Fibroblast of upper back skin (primary cell): ENCODE results near the gene LGR6.

Experiments used
- DNase-seq: peaks from one replicate; pipeline ENCODE4 v3.0.0-alpha.2; 2013

Gene LGR6

DNA sequence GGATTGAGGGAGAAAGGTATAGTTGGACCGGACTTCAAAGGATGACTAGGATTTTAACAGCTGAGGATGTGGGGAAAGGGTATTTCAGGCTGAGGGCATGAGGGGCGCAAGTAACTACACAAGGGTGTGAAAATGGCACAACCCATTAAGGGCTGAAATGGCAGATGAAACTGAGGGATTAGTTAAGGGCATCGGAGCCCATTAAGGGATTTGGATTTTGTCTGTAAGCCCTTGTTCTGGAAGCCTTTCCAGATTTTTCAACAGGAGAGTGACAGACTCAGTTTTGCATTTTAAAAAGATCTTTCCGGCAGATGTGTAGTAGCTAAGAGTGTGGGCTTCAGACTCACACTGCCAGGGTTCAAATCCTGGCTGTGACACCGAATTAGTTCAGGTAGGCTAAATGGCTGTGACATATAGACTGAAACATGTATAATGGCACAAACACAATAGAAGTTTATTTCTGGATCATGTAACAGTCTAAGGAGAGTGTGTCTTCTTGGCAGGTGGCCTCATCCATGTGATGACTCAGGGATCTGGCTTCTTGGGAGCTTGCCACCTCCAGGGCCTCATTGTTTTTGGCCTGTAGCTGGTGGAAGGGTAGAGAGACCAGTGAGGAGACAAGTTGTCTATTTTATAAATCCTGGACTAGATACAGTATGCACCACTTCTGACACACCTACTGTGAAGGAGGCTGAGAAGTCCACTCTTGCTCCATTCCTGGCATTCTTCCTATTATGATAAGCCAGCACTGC is 98.5 kb downstream of the LGR6 start:
- peak; percentile 83 for DNase-seq

DNA sequence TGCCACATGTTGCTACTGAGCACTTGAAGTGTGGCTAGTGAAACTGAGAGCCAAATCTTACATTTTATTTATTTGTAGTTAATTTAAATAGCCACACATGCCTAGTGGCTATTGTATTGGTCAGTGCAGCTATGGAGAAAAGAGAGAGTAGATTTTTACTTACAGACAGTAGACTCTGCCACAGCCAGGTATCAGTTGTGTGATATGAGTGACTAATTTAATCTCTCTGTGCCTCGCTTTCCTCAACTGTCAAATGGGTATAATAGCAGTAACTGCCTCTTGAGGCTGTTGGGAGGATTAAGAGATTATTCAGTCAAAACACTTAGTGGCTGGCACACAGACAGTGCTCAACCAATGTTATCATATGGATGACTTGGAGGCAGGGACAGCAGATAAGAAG is 99.2 kb downstream of the LGR6 start:
- DNase-seq, result no peak

DNA sequence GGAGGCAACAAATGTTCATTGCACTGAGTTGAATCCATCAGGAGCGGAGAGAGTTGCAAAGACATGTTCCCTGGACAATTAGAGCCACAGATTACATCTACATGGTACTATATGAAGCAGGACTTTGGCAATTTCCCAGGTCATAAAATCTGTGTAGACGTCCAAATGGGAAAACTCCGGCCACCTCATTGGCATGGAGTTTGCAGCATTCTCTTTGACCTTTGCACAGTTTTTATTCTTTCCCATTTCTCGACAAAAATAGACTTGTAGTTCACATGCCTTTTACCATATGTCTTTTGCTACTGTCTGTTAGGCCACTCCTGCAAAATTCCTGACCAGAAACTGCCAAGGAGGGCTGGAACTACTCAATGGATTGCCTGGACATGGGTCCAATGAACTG is 100.0 kb downstream of the LGR6 start:
- no peak for DNase-seq

DNA sequence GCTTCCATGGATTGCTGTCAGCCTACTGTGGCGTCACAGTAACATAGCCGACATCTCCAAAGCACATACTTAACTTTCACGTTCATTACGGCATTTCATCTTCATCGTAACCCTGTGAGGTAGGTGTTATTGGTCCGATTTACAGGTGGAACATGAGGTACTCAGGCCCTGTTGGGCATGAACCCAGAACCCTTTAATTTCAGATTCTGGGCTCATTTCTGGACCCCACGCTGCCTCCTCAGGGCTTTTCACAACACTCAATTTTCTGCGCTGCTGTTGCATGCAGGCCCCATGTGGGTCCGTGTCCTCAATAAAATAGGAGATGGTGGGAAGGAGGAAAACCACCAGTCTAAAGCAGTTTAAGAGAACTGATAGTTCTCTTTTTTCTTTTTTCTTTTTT is 108.6 kb downstream of the LGR6 start:
- no peak for DNase-seq

DNA sequence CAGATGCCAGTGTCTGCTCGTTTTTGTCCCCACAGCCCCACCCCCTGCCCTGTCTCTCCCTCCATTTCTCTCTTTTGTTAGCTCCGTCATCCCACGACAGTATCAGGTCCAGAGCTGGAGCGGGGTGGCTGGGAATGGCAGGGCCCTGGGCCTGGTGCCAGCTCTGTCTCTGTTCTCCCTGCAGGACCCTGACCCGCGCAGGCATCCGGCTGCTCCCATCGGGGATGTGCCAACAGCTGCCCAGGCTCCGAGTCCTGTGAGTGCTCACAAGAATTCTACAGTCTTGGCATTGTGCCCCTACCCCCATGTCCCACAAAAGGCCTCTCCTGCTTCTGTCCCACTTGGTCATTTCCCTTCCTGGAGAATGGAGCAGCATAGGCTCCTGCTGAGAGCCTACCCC is 110.8 kb downstream of the LGR6 start:
- no peak for DNase-seq

DNA sequence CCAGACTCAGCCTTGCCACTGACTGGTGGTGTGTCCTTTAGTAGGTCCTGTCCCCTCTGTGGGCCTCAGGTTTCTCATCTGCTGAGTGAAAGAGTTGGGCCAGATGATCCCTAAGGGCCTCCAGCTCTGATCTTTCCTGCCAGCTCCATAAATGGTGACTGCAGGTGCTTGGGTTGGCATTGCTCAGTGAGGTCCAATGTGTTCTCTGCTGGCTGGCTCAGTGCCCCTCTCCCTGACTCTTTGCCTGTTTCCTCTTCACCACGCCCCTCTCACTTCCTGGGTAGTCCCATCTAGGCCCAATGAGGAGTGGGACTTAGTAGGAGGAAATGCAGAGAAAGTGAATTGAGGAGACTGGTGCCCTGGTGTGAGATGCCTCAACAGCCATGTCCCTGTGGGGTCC is 111.6 kb downstream of the LGR6 start:
- no peak for DNase-seq

DNA sequence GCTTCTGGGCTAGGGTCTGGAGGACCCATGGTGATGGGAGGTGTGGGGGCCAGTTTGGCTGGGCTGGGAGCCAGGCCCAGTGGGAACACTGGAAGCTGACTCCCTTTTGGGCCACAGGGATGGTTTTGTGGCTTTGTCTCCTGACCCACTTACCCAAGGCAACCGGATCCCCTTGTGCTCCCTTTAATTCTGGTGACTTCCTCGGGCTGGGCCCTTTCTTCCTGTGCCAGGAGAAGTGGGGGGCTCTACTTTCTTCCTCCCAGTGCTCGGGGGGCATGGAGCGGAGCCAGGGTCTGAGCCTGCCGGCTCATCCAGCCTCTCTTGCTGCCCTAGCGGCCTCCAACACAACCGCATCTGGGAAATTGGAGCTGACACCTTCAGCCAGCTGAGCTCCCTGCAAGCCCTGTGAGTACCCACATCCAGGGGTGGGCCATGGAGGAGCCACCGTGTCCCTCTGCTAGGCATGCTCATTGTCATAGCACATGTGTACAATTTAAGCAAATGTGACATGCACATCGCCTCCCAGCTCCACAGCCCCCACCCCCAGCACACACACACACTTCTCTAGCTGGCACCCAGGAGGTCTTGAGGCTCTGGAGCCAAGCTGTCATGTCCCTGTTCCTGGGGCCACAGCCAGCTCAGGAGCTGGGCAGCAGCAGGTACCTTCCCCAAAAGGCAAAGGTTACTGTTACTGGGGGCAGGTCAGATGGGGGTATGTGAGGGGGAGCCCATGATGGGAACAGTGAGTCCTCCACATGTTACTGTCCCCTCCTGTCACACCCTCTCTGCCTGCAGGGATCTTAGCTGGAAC is 113.1 kb downstream of the LGR6 start:
- DNase-seq, result no peak

DNA sequence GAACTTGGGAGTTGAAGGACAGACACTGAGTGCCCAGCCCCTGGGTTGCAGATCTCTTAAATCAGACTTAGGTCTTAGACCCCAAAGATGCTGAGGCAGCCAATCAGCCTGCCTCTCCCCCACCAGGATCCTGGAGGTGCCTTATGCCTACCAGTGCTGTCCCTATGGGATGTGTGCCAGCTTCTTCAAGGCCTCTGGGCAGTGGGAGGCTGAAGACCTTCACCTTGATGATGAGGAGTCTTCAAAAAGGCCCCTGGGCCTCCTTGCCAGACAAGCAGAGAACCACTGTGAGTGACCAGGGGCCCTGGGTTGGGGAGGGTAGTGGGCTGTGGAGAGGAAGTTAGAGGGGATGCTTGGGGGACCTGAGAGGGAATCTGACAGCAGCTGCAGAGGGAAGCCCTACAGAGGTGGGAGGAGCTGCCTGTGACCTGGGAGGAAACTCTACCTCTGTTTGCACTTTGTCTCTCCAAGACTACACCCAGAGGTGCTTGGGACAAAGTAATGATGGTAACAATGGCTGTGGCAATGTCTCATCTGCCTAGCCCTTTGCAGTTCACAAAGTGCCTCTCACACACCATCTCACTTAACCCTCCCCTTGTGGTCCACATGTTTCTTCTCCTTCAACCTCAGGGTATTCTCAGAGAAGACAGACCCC is 116.6 kb downstream of the LGR6 start:
- no peak for DNase-seq

DNA sequence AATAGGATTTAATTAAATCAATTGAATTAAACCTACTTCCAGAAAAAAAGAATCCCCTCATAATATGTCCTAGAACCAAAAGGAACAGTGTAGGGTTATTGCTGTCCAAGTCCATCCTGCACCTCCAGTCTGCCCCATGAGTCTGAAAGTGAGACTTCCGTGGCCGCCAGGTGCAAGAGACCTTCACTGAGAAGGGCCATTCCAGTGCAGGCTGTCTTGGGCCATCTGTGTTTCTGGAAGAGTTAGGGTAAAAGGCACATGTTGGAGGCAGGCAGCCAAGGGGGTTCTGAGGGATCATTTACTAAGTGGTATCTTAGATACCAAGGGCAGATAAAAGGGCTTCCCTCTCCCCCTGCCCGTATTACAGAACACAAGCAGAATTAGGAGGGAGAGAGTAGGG is 117.1 kb downstream of the LGR6 start:
- DNase-seq, result no peak

DNA sequence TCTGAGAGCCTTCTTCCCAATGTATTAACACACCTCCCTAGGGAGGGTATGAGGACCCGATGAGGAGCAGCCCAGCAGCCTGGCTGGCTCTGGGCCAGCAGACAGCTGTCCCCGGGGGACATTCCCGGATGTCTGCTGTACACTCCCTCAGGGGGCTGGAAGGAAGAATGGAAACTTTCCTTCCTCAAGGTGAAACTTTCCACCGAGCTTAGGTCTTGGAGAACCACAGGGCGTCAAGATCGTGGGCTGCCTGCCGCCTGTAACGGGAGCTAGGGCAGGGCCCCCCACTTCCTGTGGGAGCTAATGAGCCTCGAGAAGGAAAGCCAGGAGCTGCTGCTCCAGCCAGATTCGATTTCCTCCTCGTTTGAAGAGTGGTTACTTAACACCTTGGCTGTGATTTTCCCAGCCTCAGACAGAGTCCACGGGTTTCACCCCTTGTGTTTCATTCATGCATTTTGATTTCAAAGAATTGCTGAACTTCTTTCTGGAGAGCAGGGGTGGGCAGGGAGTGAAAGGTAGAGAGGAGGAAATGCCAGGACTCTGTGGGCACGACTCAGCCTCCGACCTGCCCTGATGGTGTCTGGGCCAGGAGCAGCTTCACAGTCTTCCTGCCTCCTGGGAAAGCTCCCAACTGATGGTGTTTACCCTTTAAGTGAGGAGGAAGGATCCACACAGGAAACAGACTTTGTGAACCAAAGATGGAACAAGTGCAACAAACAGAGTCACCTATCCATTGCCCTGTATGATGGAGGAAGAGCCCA is 118.5 kb downstream of the LGR6 start:
- no peak for DNase-seq

DNA sequence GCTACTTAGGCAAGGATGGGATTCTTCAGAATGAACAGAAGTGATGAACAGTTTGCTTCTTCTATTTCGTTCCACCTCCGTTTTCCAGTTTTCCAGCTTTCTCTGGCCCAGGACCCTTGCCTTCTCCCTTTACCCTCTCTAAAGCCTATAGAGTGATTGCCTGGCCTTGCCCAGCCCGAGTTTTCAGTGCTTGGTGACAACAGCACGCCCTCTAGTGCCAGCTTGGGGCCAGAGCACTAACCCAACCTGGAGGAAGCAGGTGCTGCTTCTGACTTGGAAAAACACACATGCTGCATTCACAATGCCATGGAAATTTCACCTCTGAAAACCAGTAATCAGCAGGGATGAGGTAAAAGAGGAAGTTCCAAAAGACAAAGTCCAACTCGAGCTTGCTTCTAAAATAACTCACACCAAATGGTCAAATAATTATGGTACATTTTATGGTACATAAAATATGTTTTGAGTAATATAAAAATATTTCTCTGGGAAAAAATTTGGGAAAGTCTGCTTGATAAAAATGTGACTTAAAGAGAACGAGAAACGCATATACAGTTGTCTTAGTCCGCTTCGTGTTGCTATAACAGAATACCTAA is 122.1 kb downstream of the LGR6 start:
- DNase-seq, result peak; percentile 69

DNA sequence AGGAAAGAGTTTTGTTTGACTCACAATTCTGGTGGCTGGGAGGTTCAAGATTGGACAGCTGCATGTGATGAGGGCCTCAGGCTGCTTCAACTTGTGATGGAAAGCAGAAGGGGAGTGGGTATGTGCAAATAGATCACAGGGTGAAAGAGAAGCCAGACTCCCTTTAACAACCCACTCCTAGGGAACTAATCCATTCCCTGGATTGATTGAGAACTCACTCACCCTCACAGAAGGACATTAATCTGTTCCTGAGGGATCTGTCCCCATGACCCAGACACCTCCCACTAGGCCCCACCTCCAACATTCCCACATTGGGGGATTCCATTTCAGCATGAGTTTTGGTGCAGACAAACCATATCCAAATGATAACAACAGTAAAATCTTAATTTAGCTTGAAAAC is 122.6 kb downstream of the LGR6 start:
- no peak for DNase-seq

DNA sequence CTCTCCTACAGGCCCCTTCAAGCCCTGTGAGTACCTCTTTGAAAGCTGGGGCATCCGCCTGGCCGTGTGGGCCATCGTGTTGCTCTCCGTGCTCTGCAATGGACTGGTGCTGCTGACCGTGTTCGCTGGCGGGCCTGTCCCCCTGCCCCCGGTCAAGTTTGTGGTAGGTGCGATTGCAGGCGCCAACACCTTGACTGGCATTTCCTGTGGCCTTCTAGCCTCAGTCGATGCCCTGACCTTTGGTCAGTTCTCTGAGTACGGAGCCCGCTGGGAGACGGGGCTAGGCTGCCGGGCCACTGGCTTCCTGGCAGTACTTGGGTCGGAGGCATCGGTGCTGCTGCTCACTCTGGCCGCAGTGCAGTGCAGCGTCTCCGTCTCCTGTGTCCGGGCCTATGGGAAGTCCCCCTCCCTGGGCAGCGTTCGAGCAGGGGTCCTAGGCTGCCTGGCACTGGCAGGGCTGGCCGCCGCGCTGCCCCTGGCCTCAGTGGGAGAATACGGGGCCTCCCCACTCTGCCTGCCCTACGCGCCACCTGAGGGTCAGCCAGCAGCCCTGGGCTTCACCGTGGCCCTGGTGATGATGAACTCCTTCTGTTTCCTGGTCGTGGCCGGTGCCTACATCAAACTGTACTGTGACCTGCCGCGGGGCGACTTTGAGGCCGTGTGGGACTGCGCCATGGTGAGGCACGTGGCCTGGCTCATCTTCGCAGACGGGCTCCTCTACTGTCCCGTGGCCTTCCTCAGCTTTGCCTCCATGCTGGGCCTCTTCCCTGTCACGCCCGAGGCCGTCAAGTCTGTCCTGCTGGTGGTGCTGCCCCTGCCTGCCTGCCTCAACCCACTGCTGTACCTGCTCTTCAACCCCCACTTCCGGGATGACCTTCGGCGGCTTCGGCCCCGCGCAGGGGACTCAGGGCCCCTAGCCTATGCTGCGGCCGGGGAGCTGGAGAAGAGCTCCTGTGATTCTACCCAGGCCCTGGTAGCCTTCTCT is 124.6 kb downstream of the LGR6 start:
- DNase-seq, result no peak

DNA sequence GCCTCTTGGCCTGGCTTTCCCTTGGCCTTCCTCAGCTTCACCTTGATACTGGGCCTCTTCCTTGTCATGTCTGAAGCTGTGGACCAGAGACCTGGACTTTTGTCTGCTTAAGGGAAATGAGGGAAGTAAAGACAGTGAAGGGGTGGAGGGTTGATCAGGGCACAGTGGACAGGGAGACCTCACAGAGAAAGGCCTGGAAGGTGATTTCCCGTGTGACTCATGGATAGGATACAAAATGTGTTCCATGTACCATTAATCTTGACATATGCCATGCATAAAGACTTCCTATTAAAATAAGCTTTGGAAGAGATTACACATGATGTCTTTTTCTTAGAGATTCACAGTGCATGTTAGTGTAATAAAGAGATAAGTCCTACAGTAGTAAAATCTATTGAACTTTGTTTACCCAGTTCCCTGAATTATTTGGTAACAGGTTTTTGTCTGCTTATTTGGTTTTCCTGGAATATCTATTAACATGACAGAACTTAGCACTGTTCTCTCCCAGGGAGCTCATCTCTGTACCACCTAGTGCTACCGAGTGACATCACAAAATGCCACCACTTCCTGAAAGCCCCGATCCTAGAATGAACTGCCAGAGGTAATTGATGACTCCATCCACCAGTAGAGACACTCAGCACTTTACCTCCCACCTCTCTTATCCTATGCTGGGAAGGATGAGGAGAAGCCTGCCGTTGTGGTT is 125.9 kb downstream of the LGR6 start:
- DNase-seq, result no peak

DNA sequence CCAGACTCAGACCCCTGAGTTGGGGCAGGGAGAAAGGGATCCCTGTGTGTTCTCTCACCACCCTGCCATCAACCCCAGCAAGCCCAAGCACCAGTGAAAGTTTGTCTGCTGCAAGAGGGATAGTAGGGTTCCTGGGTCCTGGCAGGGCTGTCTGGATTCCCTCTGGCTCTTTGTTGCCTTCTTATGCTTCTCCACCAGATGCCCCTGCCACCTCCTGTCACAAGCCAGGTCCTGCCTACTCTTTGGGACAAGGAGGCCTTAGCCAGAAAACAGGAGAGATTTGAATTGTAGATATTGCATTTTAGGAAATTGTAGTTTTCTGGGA is 126.4 kb downstream of the LGR6 start:
- DNase-seq, result no peak

DNA sequence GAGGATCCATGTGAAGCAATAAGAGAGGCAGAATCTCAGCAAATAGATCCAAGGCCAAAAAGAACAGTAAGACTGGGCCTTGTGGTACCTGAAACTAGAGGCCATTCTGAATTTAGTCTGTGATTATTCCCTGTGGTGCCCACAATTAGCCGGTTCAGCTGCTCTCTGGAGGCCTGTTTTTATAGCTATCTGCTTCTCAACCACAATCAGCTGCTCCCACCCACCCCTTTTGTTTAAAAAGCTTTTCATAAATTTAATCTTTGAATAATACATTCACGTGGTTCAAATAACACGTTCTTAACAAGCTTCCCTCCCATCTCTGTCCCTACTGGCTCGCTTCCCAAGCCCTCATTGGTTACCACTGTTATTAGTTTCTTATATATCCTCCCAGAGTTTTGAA is 130.1 kb downstream of the LGR6 start:
- no peak for DNase-seq

DNA sequence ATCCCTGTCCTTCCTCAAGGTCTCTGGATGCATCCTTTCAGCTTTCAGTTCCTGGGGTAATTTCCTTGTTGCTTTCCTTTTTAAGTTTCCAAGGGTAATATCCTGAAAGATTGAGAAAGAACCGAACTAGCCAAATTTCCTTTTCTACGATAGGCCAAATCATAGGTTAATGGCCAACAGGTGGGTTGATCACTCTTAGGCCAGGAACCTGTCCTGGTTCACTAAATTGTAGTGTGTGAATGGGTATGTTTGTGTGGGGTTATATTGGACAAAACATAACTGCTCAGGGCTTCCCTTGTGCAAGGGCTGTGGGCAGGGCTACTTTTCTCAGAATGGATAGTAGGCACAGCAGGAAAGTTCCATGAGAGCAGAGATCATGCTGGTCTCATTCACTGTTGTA is 131.0 kb downstream of the LGR6 start:
- DNase-seq, result no peak

DNA sequence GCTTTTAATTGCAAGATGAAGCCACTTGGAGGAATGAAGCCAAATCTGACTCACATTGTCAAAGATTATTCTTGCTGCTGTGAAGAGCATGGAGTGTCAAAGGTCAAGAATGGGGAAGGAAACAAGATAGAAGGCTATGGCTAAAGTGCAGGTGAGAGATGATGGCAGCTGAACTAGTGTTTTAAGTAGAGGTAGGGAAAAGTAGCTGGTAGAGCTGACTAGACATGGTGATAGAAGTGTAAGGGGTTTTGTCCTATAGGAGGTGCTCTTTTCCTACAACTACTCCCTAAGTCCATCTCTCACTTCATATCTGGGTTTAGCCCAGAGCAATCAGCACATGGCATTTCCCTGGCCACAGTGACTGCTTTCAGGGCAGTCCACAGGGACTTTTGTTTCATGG is 136.3 kb downstream of the LGR6 start:
- DNase-seq, result no peak

DNA sequence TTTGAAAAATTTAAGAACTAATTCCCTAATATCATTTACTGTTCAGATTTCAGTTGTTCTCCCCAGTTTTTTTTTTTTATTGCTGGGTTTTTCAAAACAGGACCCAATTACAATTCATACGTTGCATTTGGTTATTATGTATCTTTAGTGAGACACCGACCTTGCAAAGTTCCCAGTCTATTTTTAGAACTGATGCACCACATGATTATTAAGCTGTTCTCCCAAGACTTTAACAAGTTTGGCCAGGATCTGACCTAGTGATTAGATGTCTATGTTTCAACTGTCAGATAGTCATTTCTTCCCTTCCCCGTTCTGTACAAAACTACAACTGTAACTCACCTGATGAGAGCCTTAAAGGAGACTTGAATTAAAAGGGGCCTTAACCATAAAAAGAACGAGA is 140.3 kb downstream of the LGR6 start:
- DNase-seq, result no peak

DNA sequence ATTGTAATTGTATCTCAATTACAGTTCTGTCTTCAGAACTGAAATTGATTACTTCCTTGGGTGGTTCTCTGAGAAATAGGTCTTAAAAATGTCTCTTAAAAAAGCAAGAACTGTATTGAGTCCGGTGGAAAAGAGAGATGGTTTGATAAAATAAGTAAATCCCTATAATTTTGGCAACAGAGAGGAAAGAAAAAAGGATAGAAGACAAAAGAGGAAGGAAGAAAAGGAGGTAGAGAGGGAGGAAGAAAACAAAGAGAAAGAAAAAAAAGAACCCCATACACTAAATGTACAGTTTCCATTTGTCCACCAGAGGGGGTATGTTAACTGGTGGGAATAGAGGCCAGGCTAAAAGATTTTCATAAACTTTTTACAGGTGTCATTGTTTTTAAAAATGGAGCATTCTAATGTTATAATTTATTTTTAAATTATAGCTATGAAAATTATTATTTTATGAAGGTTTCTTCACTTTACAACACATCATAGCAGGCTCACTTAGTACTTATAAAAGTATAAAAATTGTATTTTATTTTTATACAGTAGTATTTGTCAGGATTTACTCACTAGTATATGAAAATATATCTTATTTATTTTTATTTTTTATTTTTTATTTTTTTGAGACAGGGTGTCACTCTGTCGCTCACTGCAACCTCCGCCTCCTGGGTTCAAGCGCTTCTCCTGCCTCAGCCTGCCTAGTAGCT is 150.2 kb downstream of the LGR6 start:
- DNase-seq, result peak; percentile 50
